Activated naive CD4-positive, alpha-beta T cell treated with Interleukin-2 at 50 U/mL for 16 hours (primary cell): ENCODE results near the gene ZBTB1.
A peak's percentile ranks its signal among the peaks of the same experiment; 100 is the strongest.

Experiments used
- DNase-seq: peaks from one replicate; pipeline ENCODE4 v3.0.0-alpha.2; 2020

The ZBTB1 gene

DNA sequence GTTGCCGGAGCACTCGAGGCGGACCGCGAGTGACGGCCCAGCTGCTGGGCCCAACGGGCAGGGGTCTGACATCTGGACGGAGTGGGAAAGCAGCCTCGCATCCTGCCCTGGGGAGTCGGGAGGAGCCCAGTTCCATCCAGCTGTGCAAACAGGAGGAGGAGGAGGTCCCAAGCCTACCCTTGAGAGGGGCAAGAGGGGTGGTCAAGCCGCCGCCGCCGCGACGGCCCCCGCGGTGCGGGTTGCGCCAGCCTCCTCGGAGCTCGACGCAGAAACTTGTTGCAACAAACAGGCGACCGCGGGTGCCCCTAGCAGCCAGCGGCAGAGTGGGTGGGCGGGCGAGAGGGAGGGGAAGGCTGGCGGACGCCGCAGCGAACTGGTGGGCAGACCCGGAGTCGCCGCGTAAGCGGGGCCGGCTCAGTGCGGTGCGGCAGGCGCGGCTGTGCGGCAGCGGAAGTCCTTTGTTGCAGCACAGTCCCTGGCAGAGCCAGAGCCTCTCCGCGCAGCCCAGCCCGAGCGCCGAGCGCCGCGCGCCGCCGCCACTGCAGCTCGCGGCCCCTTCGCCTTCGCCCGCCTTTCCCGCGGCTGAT lies at the start of gene ZBTB1:
Gene ZBTB1, plus strand, starts transcription at position 461 of the 587 bp plus-strand sequence. CDS start 16,735 bp downstream, outside the sequence.
- peak; percentile 89 for DNase-seq

- no peak for DNase-seq
Measured at GRCh38 chr14:64459405-64460136, 45.0 kb upstream of the ZBTB1 start.

GRCh38 chr14:64461221-64461620 lies 43.3 kb upstream of the ZBTB1 start:
- no peak for DNase-seq

DNA sequence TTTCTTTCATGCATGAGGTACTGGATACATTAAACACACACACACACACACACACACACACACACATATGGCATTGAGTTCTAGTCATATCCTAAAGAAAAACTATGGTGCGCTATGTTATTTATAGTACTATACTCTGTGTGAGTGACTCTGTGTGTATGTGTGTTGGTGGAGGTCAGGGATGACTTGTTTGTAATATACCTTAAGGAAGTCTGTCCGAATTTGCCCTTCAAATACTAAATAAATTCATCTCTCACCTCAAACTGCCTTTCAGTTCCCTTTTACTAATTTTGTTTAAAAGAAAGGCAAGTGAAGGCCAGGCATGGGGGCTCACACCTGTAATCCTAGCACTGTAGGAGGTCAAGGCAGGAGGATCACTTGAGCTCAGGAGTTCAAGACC lies 41.4 kb upstream of the ZBTB1 start:
- no peak for DNase-seq

DNA sequence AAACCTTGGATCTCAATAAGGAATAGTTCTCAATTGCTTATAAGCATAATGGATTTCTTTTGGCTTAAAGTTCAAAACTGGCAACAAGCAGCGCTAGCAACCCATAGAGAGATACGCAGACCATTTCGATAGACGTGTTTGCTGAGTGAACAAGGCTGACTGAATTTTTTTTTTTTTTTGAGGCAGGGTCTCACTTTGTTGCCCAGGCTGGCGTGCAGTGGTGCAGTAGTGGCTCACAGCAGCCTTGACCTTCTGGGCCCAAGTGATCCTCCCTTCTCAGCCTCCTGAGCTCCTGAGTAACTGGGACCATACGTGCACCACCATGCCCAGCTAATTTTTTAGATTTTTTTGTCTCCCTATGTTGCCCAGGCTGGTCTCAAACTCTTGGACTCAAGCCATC lies 40.7 kb upstream of the ZBTB1 start:
- DNase-seq: no peak

- DNase-seq: no peak
Measured at GRCh38 chr14:64464651-64465050, 39.9 kb upstream of the ZBTB1 start.

- peak; percentile 68 for DNase-seq
Measured at GRCh38 chr14:64465191-64465822, 39.3 kb upstream of the ZBTB1 start, which contains the start of gene AKAP5. Gene AKAP5, plus strand, starts transcription at chr14:64465499. Its CDS starts 2,896 bp downstream, at chr14:64468395.

- DNase-seq: no peak
Measured at GRCh38 chr14:64465831-64466554, 38.6 kb upstream of the ZBTB1 start.

- DNase-seq: no peak
Measured at GRCh38 chr14:64467101-64467500, 37.5 kb upstream of the ZBTB1 start.

DNA sequence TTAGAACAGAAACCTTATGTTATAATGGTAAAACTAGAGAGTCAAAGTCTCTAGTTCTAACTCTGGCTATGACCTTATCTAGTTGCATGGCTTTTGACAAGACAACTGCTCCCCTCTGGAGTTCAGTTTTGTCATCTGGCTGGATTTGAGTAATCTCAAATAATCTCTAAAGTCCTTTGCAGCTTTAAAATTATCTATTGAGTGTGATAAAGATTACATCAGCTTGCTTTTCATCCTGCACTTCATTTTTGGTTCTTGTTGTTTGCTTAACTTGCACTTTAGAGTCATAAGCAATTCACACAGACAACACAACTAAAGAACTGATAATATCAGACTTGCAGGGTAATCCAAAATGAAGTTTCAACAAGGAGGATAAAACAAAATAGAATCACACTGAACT lies 37.0 kb upstream of the ZBTB1 start:
- DNase-seq: no peak

- no peak for DNase-seq
Measured at GRCh38 chr14:64468451-64468850, 36.1 kb upstream of the ZBTB1 start.

DNA sequence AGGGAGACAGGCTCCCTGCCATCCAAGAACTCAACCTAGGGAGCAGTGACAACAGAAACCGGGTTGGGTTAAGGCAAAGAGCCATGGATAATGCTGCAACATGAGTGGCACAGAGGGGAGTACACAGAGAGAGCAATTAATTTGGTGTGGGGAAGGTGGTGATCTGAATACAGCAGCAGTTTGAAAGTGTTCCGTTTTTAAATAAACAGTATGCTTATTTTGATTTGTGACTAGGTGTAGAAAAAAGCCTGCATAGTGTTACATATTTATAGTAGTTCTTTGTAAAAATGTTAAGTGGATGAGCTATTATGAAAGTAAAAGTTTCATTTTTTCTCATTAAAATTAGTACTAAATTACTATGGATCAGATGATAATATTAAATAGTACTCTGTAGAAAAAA lies 30.5 kb upstream of the ZBTB1 start:
- DNase-seq: no peak

DNA sequence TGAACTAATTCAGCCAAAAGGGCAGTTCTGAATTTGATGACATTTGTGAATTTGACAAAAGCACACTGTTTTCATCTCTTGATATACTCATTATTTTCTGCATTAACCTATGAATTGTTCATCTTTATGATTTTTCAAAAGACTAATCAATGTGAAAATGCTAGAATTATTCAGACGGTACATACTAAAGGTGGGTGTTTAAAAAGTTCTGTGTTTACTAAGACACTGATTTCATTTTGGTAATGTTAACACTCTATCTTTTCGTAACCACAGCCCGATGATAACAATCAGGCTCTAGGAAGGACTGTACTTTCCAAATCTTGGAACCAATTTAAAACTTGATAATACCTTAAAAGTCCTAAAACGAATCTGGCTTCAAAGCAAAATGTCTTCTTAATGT lies 29.9 kb upstream of the ZBTB1 start:
- no peak for DNase-seq

GRCh38 chr14:64475585-64476273 lies 28.8 kb upstream of the ZBTB1 start:
- DNase-seq: no peak

GRCh38 chr14:64476438-64476837 lies 28.1 kb upstream of the ZBTB1 start:
- DNase-seq: no peak

DNA sequence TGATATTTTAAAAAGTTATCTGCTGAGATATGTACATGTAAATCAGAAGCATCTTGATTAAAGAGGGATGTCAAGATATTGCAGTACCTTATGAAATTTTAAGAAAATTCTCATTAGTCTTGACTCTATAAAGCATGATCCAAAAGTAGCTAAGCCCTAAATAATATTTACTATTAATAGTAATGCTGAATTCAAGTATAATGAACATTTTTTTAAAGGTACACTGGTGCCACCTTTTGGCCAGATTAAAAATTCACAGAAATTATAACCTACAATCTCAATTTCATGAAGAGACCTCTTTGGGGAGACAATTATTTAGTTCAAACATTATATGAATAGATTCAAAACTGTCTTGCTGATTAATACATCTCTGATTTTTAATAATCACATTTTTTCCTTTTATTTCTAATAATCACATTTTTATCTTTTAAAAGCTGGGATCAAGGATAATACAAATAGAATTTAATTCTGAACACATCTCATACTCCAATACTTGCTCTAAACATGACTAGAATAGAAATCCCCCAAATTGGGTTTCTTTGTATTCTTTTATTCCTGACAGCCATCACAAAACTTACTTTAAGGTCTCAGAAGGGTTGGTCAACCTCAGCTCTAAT lies 25.8 kb upstream of the ZBTB1 start:
- DNase-seq: no peak

GRCh38 chr14:64488590-64489099 lies 15.9 kb upstream of the ZBTB1 start:
- no peak for DNase-seq

DNA sequence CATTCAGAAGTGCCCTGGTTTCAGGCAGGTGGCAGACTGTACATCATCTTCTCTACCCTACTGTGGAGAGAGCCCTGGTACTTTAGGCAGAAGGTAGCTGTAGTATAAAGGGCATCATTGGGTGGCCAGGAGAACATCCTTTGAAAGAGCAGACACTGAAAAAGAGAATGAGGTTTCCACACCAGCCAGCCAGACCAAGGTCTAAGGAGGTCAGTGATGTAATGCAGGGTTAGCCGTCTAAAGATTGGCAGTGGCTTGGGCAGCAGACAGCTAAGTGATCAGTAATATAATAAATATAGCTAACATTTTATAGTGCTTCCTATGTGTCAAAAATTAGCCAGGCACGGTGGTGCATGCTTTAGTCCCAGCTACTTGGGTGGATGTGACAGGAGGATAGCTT lies 12.9 kb upstream of the ZBTB1 start:
- DNase-seq: no peak

GRCh38 chr14:64493455-64493854 lies 11.1 kb upstream of the ZBTB1 start:
- DNase-seq: no peak

- DNase-seq: no peak
Measured at GRCh38 chr14:64495252-64495651, 9.3 kb upstream of the ZBTB1 start.

DNA sequence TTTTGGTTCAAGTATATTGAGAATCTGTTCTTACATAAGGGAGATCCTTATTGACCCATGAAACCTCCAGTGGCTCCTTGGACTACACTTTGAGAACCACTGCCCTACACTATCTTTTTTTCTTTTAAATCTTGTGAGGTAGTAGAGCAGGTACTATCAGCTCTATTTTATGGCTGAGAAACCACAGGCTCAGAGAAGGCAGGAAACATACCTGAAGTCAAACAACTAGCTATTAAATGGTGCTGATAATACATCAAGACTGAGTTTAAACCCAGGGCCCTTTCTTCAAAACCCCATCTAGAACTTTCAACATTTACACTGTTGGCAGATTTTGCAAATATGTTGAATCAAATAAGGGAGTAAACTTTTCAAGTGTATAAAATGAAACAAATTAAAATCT lies 7.8 kb upstream of the ZBTB1 start:
- no peak for DNase-seq

DNA sequence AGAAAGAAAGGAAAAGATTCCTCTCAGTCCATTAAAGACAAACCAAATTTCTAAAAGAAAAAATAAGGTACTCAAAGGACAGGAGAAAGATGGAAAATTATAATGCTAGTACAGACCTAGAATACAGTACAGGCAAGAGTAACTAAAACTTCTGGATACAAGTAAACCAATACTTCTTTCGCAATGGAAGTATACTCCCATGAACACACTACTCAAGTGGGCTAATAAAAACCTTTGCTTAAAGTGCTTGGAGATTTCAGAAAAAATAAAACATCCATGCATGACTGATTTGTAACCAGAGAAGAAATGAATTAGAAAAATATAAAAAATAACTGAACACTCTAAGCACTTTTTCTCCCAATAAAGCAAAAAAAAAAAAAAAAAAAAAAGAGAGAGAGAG lies 4.5 kb upstream of the ZBTB1 start:
- DNase-seq: no peak
